B cell (primary cell): ENCODE results near the gene SLC39A1.

Source experiments
- EZH2 ChIP-seq: IDR thresholded peaks from 2 replicates; pipeline ENCODE4 v1.6.1; 2012; ENCODE audit warnings: borderline replicate concordance, low read depth, mild to moderate bottlenecking, moderate library complexity, low read length; ENCODE audit not compliant: insufficient read depth, poor library complexity, severe bottlenecking
- TF ChIP-seq, protein P1 (sequence below): fragments of 200-600 bp; IDR thresholded peaks from one replicate; pipeline ENCODE4 v1.8.0; 2022; ENCODE audit warnings: antibody characterized with exemption, mild to moderate bottlenecking

GRCh38 chr1:153941826-153942725, 21.3 kb downstream of the SLC39A1 start:
- TF ChIP-seq, protein P1, sequence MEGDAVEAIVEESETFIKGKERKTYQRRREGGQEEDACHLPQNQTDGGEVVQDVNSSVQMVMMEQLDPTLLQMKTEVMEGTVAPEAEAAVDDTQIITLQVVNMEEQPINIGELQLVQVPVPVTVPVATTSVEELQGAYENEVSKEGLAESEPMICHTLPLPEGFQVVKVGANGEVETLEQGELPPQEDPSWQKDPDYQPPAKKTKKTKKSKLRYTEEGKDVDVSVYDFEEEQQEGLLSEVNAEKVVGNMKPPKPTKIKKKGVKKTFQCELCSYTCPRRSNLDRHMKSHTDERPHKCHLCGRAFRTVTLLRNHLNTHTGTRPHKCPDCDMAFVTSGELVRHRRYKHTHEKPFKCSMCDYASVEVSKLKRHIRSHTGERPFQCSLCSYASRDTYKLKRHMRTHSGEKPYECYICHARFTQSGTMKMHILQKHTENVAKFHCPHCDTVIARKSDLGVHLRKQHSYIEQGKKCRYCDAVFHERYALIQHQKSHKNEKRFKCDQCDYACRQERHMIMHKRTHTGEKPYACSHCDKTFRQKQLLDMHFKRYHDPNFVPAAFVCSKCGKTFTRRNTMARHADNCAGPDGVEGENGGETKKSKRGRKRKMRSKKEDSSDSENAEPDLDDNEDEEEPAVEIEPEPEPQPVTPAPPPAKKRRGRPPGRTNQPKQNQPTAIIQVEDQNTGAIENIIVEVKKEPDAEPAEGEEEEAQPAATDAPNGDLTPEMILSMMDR, result no peak
- TF ChIP-seq EZH2, result no peak
